IMR-90 (cell line): ENCODE measurements around the gene NEK4. TPM values are rescaled to one million over a fixed set of nuclear protein-coding genes. Genes with fewer than 3 reads are reported as not detected.

Experiments
- ATAC-seq: fragments of 200-7000 bp; cut with Tn5 transposase; 2 replicates; pipeline ENCODE4 v1.9.1; 2020; ENCODE audit warnings: low read depth, mild to moderate bottlenecking, moderate library complexity
- BruUV-seq: library from RNA; stranded (reverse); fragments of 400-500 nt; replicated peaks from 2 replicates; lab custom pipeline; 2021; lab: Mats Ljungman, UMichigan
- CTCF ChIA-PET: fragments of 300-600 bp; formaldehyde crosslinking; extraction: SDS; loops from one replicate; lab custom pipeline; 2021; ENCODE audit warnings: antibody characterized with exemption; lab: Yijun Ruan, JAX
- POLR2A ChIA-PET: fragments of 300-600 bp; sonication (Branson Sonifier 250); formaldehyde crosslinking; loops from one replicate; lab custom pipeline; 2022; ENCODE audit warnings: antibody characterized with exemption; ENCODE audit not compliant: unreplicated experiment; lab: Charles Lee
- DNase-seq: peaks from one replicate; pipeline ENCODE4 v3.0.0; 2013
- H2AFZ ChIP-seq: replicated peaks from 2 replicates; pipeline ENCODE3; 2013; ENCODE audit warnings: low read length, mild to moderate bottlenecking; ENCODE audit not compliant: poor library complexity
- H2AK5ac ChIP-seq: 2 replicates; pipeline ENCODE4 v1.6.1; 2013; ENCODE audit warnings: low read depth, low read length, inconsistent platforms
- H2AK9ac ChIP-seq: replicated peaks from 2 replicates; pipeline ENCODE3; 2013; ENCODE audit warnings: mild to moderate bottlenecking, low read depth, low read length, moderate library complexity; ENCODE audit not compliant: poor library complexity
- H2BK120ac ChIP-seq: 2 replicates; pipeline ENCODE4 v1.6.1; 2013; ENCODE audit warnings: low read depth, low read length, inconsistent platforms
- H2BK15ac ChIP-seq: 3 replicates; pipeline ENCODE4 v1.6.1; 2013; ENCODE audit warnings: low read depth, low read length, inconsistent platforms
- H2BK20ac ChIP-seq: 2 replicates; pipeline ENCODE4 v1.6.1; 2013; ENCODE audit warnings: low read depth, mild to moderate bottlenecking, inconsistent platforms, low read length, moderate library complexity
- H2BK5ac ChIP-seq: 2 replicates; pipeline ENCODE4 v1.6.1; 2013; ENCODE audit warnings: mild to moderate bottlenecking, low read depth, low read length, inconsistent platforms; ENCODE audit not compliant: poor library complexity, severe bottlenecking
- H3K14ac ChIP-seq: replicated peaks from 2 replicates; pipeline ENCODE4 v1.6.1; 2013; ENCODE audit warnings: low read depth, low read length, inconsistent platforms
- H3K18ac ChIP-seq: 2 replicates; pipeline ENCODE4 v1.6.1; 2013; ENCODE audit warnings: low read depth, low read length, control low read depth
- H3K23ac ChIP-seq: 2 replicates; pipeline ENCODE4 v1.6.1; 2013; ENCODE audit warnings: low read depth, low read length, inconsistent platforms
- H3K27ac ChIP-seq: 2 replicates; pipeline ENCODE4 v1.5.1; 2013; ENCODE audit warnings: mild to moderate bottlenecking, control low read depth, low read length; ENCODE audit not compliant: insufficient read depth
- H3K27me3 ChIP-seq: 2 replicates; pipeline ENCODE4 v1.6.1; 2013; ENCODE audit warnings: low read length; ENCODE audit not compliant: control insufficient read depth, insufficient read depth
- H3K36me3 ChIP-seq: 2 replicates; pipeline ENCODE4 v1.6.1; 2013; ENCODE audit warnings: low read length, mixed read lengths; ENCODE audit not compliant: control insufficient read depth, insufficient read depth
- H3K4ac ChIP-seq: 2 replicates; pipeline ENCODE4 v1.6.1; 2013; ENCODE audit warnings: low read depth, low read length, inconsistent platforms
- H3K4me1 ChIP-seq: 2 replicates; pipeline ENCODE4 v1.6.1; 2013; ENCODE audit warnings: low read length, mixed read lengths; ENCODE audit not compliant: control insufficient read depth, insufficient read depth
- H3K4me2 ChIP-seq: 2 replicates; pipeline ENCODE4 v1.6.1; 2013; ENCODE audit warnings: low read depth, mild to moderate bottlenecking, control low read depth, low read length, moderate library complexity
- H3K4me3 ChIP-seq: 2 replicates; pipeline ENCODE4 v1.5.1; 2013; ENCODE audit warnings: low read depth, mild to moderate bottlenecking, control low read depth, low read length, moderate library complexity; ENCODE audit not compliant: insufficient read depth
- H3K56ac ChIP-seq: 2 replicates; pipeline ENCODE4 v1.6.1; 2013; ENCODE audit warnings: low read length, inconsistent platforms; ENCODE audit not compliant: insufficient read depth; ENCODE audit errors: extremely low read depth
- H3K79me1 ChIP-seq, 2 experiments: 2 replicates each; pipeline ENCODE4 v1.6.1; 2013; ENCODE audit warnings: low read length in 2 of 2, inconsistent platforms in 1 of 2, low read depth in 1 of 2
- H3K9ac ChIP-seq: 2 replicates; pipeline ENCODE4 v1.6.1; 2013; ENCODE audit warnings: low read depth, low read length, control low read depth
- H3K9me1 ChIP-seq: 2 replicates; pipeline ENCODE4 v1.6.1; 2013; ENCODE audit warnings: low read length, inconsistent platforms; ENCODE audit not compliant: insufficient read depth
- H3K9me3 ChIP-seq: 2 replicates; pipeline ENCODE4 v1.6.1; 2013; ENCODE audit warnings: low read length; ENCODE audit not compliant: control insufficient read depth, insufficient read depth
- H4K20me1 ChIP-seq: 2 replicates; pipeline ENCODE4 v1.6.1; 2013; ENCODE audit warnings: low read length, inconsistent platforms; ENCODE audit not compliant: insufficient read depth
- H4K5ac ChIP-seq: 2 replicates; pipeline ENCODE4 v1.6.1; 2013; ENCODE audit warnings: mild to moderate bottlenecking, low read depth, low read length, control low read depth
- H4K8ac ChIP-seq, 2 experiments: 2 replicates each; pipeline ENCODE4 v1.6.1; 2013; ENCODE audit warnings: low read depth in 2 of 2, low read length in 2 of 2, control low read depth in 1 of 2, inconsistent platforms in 1 of 2
- H4K91ac ChIP-seq: 2 replicates; pipeline ENCODE4 v1.6.1; 2013; ENCODE audit warnings: low read depth, low read length, inconsistent platforms; ENCODE audit not compliant: insufficient read depth
- FOS ChIP-seq: fragments of 150-350 bp; IDR thresholded peaks from 2 replicates; pipeline ENCODE4 v1.6.1; 2016; ENCODE audit warnings: low read depth, low read length
- WGBS, 2 experiments: methylation state at CpG; one replicate each; pipeline versions ENCODE4 v1.1.5 to v1.1.7; 2013; ENCODE audit warnings: missing lambda C conversion rate in 2 of 2; ENCODE audit not compliant: insufficient read length in 1 of 2; ENCODE audit errors: extremely low coverage in 2 of 2; 5-methylcytosine and 5-hydroxymethylcytosine counted together
- dilution Hi-C: fragments of 300-500 bp; cut with HindIII; formaldehyde crosslinking; loops from one replicate; pipeline ENCODE4 v1.14.3; 2018; ENCODE audit warnings: low sequenced_read_pairs; ENCODE audit not compliant: unreplicated experiment
- in situ Hi-C: fragments of 300-500 bp; cut with MboI; formaldehyde crosslinking; loops from 3 replicates; pipeline ENCODE4 v1.14.3; 2019; ENCODE audit warnings: low sequenced_read_pairs, inconsistent platforms, mixed read lengths
- intact Hi-C: fragments of 100-400 bp; cut with micrococcal nuclease; formaldehyde crosslinking; loops from 2 replicates; pipeline ENCODE4 v1.10.0; 2022
- polyA plus RNA-seq, 3 experiments: library from polyadenylated mRNA; depleted of rRNA; stranded (reverse); fragments of >200 nt; gene quantifications; 2 replicates each; pipeline ENCODE4 v1.2.3, GENCODE V29; 2012; ENCODE audit warnings: low replicate concordance in 1 of 3
- total RNA-seq: library from RNA; depleted of rRNA; stranded (reverse); fragments of >200 nt; gene quantifications from 2 replicates; pipeline ENCODE4 v1.2.3, GENCODE V29; 2012

The NEK4 gene
- total and polyA plus RNA-seq, 2 of the 4 experiments (the other 2 are of a cell fraction): 10.3 to 24.7 TPM

DNA sequence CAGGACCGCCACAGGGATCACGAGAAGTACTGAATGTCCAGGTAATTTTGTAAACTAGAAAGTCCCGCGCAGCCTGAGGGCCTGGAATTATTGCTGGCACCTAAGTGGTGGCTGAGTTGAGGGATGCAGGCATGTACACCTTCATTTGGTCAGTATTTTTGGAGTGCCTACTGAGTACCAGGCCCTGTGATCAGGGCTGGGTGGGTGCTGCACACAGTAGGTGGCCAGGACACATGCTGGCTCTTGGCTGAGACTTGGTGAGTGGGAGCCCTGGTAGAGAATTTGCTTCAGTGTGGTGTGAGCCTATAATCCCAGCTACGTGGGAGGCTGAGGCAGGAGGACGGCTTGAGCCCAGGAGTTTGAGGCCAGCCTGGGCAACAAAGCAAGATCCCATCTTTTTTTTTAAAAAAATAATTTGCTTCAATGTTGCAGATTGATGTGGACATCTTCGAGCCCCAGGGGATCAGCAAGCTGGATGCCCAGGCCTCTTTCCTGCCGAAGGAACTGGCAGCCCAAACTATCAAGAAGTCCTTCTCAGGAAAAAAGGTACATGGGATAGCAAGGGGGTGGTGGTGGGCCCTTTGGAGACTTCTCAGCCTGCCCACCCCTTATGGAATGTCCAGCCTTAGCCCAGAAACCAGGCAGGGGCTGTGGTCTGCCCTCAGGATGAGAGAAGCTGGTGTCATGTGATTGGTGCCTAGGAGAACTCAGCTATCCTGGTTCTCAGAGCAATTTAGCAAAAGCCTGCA lies 9.3 kb upstream of the NEK4 start:
- H3K79me1 ChIP-seq: no peaks in the 10 kb centered on the region
- ChIA-PET CTCF (interaction anchor here (1.3 kb wide), 1 partner anchor 12 kb away, joined by 5 read pairs; no protein-coding TSS in a partner anchor), POLR2A (no interaction called here)
- no peak overlapping the region for H3K4ac ChIP-seq
- H3K4me1 ChIP-seq: no peaks in the 10 kb centered on the region
- no peak overlapping the region for H3K14ac ChIP-seq
- no peak overlapping the region for H3K27ac ChIP-seq
- no peak overlapping the region for H4K8ac ChIP-seq
- H2BK120ac ChIP-seq: no peak overlapping the region
- no peak overlapping the region for H2BK20ac ChIP-seq
- no peak overlapping the region for H3K9ac ChIP-seq
- H3K56ac ChIP-seq: no peak overlapping the region
- in situ Hi-C loops (no loop called here), intact Hi-C loops (no loop called here), dilution Hi-C loops (no loop called here)
- no peak overlapping the region for H4K5ac ChIP-seq
- BruUV-seq: no TSS peak
- DNase-seq: no peak
- no peak overlapping the region for H3K4me3 ChIP-seq
- H3K9me3 ChIP-seq: no peaks in the 10 kb centered on the region
- no peak overlapping the region for H2AK9ac ChIP-seq
- no peak overlapping the region for H4K91ac ChIP-seq
- H3K27me3 ChIP-seq: peaks cover 49% of the 10 kb centered on the region; the same call in 1 of the 2 replicates
- H2AFZ ChIP-seq: no peak overlapping the region
- no peak for ATAC-seq
- H3K9me1 ChIP-seq: 0 out of 2 replicates have a peak, but pooled peaks cover 4% of the 10 kb centered on the region
- H2BK5ac ChIP-seq: no peak overlapping the region
- no peak for TF ChIP-seq FOS
- H3K23ac ChIP-seq: no peak overlapping the region
- no peak overlapping the region for H2BK15ac ChIP-seq
- no peak overlapping the region for H2AK5ac ChIP-seq
- WGBS, 2 experiments: no CpG with 5 or more reads among the region's 8 CpGs
- H3K4me2 ChIP-seq: no peak overlapping the region
- H4K20me1 ChIP-seq: no peaks in the 10 kb centered on the region
- no peaks in the 10 kb centered on the region for H3K36me3 ChIP-seq
- H3K18ac ChIP-seq: no peak overlapping the region
